Glutamatergic neuron (in vitro differentiated cells): ENCODE data around the gene HACD2. TPM values are rescaled to one million over a fixed set of nuclear protein-coding genes. Genes with fewer than 3 reads are reported as not detected.

Source experiments
- DNase-seq: peaks from one replicate; pipeline ENCODE4 v3.0.0; 2022
- H3K27ac Mint-ChIP-seq: one replicate; pipeline ENCODE4 v1.8.0; 2020; ENCODE audit warnings: mild to moderate bottlenecking, mixed read lengths, inconsistent platforms; ENCODE audit not compliant: unreplicated experiment
- H3K27me3 Mint-ChIP-seq: one replicate; pipeline ENCODE4 v1.8.0; 2020; ENCODE audit warnings: mild to moderate bottlenecking, moderate library complexity, mixed read lengths, inconsistent platforms; ENCODE audit not compliant: unreplicated experiment
- H3K36me3 Mint-ChIP-seq: one replicate; pipeline ENCODE4 v1.8.0; 2020; ENCODE audit warnings: mild to moderate bottlenecking, mixed read lengths, inconsistent platforms; ENCODE audit not compliant: unreplicated experiment
- H3K4me1 Mint-ChIP-seq: one replicate; pipeline ENCODE4 v1.8.0; 2020; ENCODE audit warnings: mild to moderate bottlenecking, low read depth, mixed read lengths, inconsistent platforms; ENCODE audit not compliant: unreplicated experiment
- H3K4me3 Mint-ChIP-seq: one replicate; pipeline ENCODE4 v1.8.0; 2020; ENCODE audit warnings: mild to moderate bottlenecking, mixed read lengths, inconsistent platforms; ENCODE audit not compliant: unreplicated experiment
- H3K9me3 Mint-ChIP-seq: one replicate; pipeline ENCODE4 v1.8.0; 2020; ENCODE audit warnings: mild to moderate bottlenecking, moderate library complexity, mixed read lengths, inconsistent platforms; ENCODE audit not compliant: unreplicated experiment
- total RNA-seq: library from RNA; stranded (reverse); fragmentation: NEBNext Ultra II Directional; extraction: Animal tissue kit (Norgen Biotek cat#: 25700); gene quantifications from one replicate; pipeline ENCODE4 v1.2.1, GENCODE V29; 2021; ENCODE audit not compliant: unreplicated experiment
- TF ChIP-seq, protein P1 (sequence below): fragments of 200-600 bp; sonication (generic); IDR thresholded peaks from one replicate; pipeline ENCODE4 v1.5.0; 2021; ENCODE audit not compliant: partially characterized antibody, unreplicated experiment

HACD2 gene
- total RNA-seq, 1 donor from 2014 or later: 6.9 TPM

GRCh38 chr3:123521179-123521969, 63.5 kb downstream of the HACD2 start:
- Mint-ChIP-seq H3K4me1 (no peaks in the 10 kb centered on the region), H3K36me3 (no peaks in the 10 kb centered on the region), H3K27ac (no peak overlapping the region), H3K4me3 (no peak overlapping the region), H3K27me3 (peaks cover 3% of the 10 kb centered on the region), H3K9me3 (no peaks in the 10 kb centered on the region)
- no peak for DNase-seq
- TF ChIP-seq, protein P1, sequence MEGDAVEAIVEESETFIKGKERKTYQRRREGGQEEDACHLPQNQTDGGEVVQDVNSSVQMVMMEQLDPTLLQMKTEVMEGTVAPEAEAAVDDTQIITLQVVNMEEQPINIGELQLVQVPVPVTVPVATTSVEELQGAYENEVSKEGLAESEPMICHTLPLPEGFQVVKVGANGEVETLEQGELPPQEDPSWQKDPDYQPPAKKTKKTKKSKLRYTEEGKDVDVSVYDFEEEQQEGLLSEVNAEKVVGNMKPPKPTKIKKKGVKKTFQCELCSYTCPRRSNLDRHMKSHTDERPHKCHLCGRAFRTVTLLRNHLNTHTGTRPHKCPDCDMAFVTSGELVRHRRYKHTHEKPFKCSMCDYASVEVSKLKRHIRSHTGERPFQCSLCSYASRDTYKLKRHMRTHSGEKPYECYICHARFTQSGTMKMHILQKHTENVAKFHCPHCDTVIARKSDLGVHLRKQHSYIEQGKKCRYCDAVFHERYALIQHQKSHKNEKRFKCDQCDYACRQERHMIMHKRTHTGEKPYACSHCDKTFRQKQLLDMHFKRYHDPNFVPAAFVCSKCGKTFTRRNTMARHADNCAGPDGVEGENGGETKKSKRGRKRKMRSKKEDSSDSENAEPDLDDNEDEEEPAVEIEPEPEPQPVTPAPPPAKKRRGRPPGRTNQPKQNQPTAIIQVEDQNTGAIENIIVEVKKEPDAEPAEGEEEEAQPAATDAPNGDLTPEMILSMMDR: no peak

DNA sequence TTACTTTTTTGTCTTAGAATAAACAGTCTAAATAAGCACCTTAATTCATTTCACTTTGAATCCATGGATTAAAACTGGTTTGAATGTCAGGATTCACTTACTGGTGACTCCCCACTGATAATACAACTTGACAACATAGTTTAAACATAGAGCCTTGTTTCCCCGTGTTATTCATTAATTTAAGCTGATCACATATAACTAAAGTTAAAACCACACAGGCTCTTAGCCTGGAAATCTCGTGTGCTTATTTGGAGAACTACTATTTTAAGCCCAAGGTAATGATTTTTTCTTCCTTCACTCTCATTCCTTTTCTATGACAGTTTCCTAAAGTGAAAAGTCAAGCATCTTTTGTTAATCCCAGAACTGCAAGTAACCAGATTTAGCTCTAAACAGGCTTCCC, 64.2 kb downstream of the HACD2 start:
- no peaks in the 10 kb centered on the region for H3K36me3 Mint-ChIP-seq
- DNase-seq: no peak
- H3K9me3 Mint-ChIP-seq: no peaks in the 10 kb centered on the region
- no peak overlapping the region for H3K27ac Mint-ChIP-seq
- TF ChIP-seq, protein P1: no peak
- H3K27me3 Mint-ChIP-seq: peaks cover 3% of the 10 kb centered on the region
- H3K4me1 Mint-ChIP-seq: no peaks in the 10 kb centered on the region
- no peak overlapping the region for H3K4me3 Mint-ChIP-seq

GRCh38 chr3:123518892-123519485, 65.9 kb downstream of the HACD2 start:
- no peak for DNase-seq
- H3K27me3 Mint-ChIP-seq: peaks cover 3% of the 10 kb centered on the region
- no peak overlapping the region for H3K4me3 Mint-ChIP-seq
- no peak overlapping the region for H3K27ac Mint-ChIP-seq
- TF ChIP-seq, protein P1: no peak
- H3K9me3 Mint-ChIP-seq: no peaks in the 10 kb centered on the region
- H3K36me3 Mint-ChIP-seq: no peaks in the 10 kb centered on the region
- H3K4me1 Mint-ChIP-seq: no peaks in the 10 kb centered on the region

DNA sequence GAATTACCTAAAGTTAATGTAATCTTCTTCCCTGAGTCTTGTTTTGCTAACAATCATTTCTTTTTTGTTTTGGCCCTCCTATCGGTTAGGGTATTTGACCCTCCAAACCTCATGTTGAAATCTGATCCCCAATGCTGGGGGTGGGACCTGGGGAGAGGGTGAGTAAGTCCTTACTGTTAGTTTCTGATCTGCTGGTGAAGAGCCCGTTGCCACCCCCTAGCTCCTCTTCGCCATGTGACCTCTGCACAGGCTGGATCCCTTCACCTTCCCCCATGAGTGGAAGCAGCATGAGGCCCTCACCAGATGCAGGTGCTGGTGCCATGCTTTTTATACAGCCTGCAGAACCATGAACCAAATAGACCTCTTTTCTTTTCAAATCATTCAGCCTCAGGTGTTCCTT, 73.1 kb downstream of the HACD2 start:
- H3K4me1 Mint-ChIP-seq: no peaks in the 10 kb centered on the region
- DNase-seq: no peak
- H3K36me3 Mint-ChIP-seq: no peaks in the 10 kb centered on the region
- H3K27ac Mint-ChIP-seq: no peak overlapping the region
- no peak overlapping the region for H3K4me3 Mint-ChIP-seq
- no peaks in the 10 kb centered on the region for H3K9me3 Mint-ChIP-seq
- TF ChIP-seq, protein P1: no peak
- peaks cover 5% of the 10 kb centered on the region for H3K27me3 Mint-ChIP-seq

- H3K27ac Mint-ChIP-seq: no peak overlapping the region
- no peaks in the 10 kb centered on the region for H3K4me1 Mint-ChIP-seq
- TF ChIP-seq, protein P1: no peak
- DNase-seq: no peak
- no peak overlapping the region for H3K4me3 Mint-ChIP-seq
- H3K27me3 Mint-ChIP-seq: peaks cover 5% of the 10 kb centered on the region
- H3K36me3 Mint-ChIP-seq: no peaks in the 10 kb centered on the region
- no peaks in the 10 kb centered on the region for H3K9me3 Mint-ChIP-seq
Observed at GRCh38 chr3:123511084-123511483, 73.8 kb downstream of the HACD2 start.
